PC-3 (cell line): ENCODE measurements around the gene SNAP47.

Source experiments
- CTCF ChIP-seq: fragments of 300-600 bp; sonication (generic); conservative IDR thresholded peaks from 2 replicates; pipeline ENCODE4 v1.5.1; 2017; ENCODE audit warnings: antibody characterized with exemption, low read depth, mild to moderate bottlenecking, low read length
- EZH2 ChIP-seq: fragments of 300-600 bp; sonication (generic); IDR thresholded peaks from one replicate; pipeline ENCODE4 v1.6.1; 2017; ENCODE audit warnings: antibody characterized with exemption, mild to moderate bottlenecking, low read length; ENCODE audit not compliant: unreplicated experiment
- EZH2phosphoT487 ChIP-seq: fragments of 300-600 bp; sonication (generic); IDR thresholded peaks from 2 replicates; pipeline ENCODE4 v1.6.1; 2018; ENCODE audit warnings: mild to moderate bottlenecking, antibody characterized with exemption, low read length, borderline replicate concordance

- no peak for TF ChIP-seq CTCF
- TF ChIP-seq EZH2 = no peak
- TF ChIP-seq EZH2phosphoT487 = no peak
These were observed 43.8 kb downstream of the SNAP47 start for GRCh38 chr1:227779021-227779441.
